Liver (tissue), 9 donors: Measurements from ENCODE around the gene RTL3. TPM values are rescaled to one million over a fixed set of nuclear protein-coding genes. Genes with fewer than 3 reads are reported as not detected.
"Not testable (repeated sequence)": the region's sequence is repeated elsewhere in the genome, so short reads cannot be mapped to it uniquely, and the experiment has no call there.

Source experiments
- DNase-seq: peaks from one replicate; pipeline ENCODE4 v3.0.0-alpha.2; 2017; ENCODE audit warnings: low spot score
- H3K27ac ChIP-seq, 2 donors: one replicate each; pipeline ENCODE4 v1.7.0; 2013; ENCODE audit warnings: inconsistent platforms in 2 of 2, low read length in 2 of 2, control low read depth in 1 of 2, low read depth in 1 of 2, mild to moderate bottlenecking in 1 of 2
- H3K27me3 ChIP-seq, 4 donors: one replicate each; pipeline versions ENCODE4 v1.6.1 to v1.7.0; 2013; ENCODE audit warnings: low read length in 3 of 4, inconsistent platforms in 1 of 4, mild to moderate bottlenecking in 1 of 4, moderate library complexity in 1 of 4; ENCODE audit not compliant: control insufficient read depth in 4 of 4, insufficient read depth in 4 of 4
- H3K36me3 ChIP-seq, 4 donors: one replicate each; pipeline versions ENCODE4 v1.6.1 to v1.7.0; 2013; ENCODE audit warnings: low read length in 3 of 4, mild to moderate bottlenecking in 3 of 4, low read depth in 1 of 4, moderate library complexity in 1 of 4; ENCODE audit not compliant: control insufficient read depth in 4 of 4, insufficient read depth in 3 of 4
- H3K4me1 ChIP-seq, 4 donors: one replicate each; pipeline versions ENCODE4 v1.6.1 to v1.7.0; 2013; ENCODE audit warnings: low read length in 3 of 4, mild to moderate bottlenecking in 3 of 4, moderate library complexity in 1 of 4; ENCODE audit not compliant: control insufficient read depth in 4 of 4, insufficient read depth in 4 of 4
- H3K4me3 ChIP-seq, 3 donors: one replicate each; pipeline versions ENCODE4 v1.6.1 to v1.7.0; 2013; ENCODE audit warnings: low read length in 3 of 3, control low read depth in 1 of 3, low read depth in 1 of 3, mild to moderate bottlenecking in 1 of 3
- H3K9ac ChIP-seq, 2 donors: one replicate each; pipeline ENCODE4 v1.7.0; 2013; ENCODE audit warnings: low read length in 2 of 2, mild to moderate bottlenecking in 2 of 2, moderate library complexity in 2 of 2, control low read depth in 1 of 2, low read depth in 1 of 2
- H3K9me3 ChIP-seq, 4 donors: one replicate each; pipeline versions ENCODE4 v1.6.1 to v1.7.0; 2013; ENCODE audit warnings: low read length in 3 of 4; ENCODE audit not compliant: control insufficient read depth in 4 of 4
- ATF3 ChIP-seq: IDR thresholded peaks from 2 replicates; pipeline ENCODE4 v1.6.1; 2016; ENCODE audit warnings: antibody characterized with exemption
- EGR1 ChIP-seq, 2 donors: IDR thresholded peaks; 2 replicates each; pipeline ENCODE4 v1.6.1; 2016 to 2018; ENCODE audit warnings: antibody characterized with exemption in 2 of 2, low read depth in 2 of 2
- FOXA1 ChIP-seq: IDR thresholded peaks from 2 replicates; pipeline ENCODE4 v1.6.1; 2016; ENCODE audit warnings: antibody characterized with exemption
- FOXA2 ChIP-seq: IDR thresholded peaks from 2 replicates; pipeline ENCODE4 v1.6.1; 2016; ENCODE audit warnings: antibody characterized with exemption
- GABPA ChIP-seq, 2 donors: IDR thresholded peaks in 1 of 2; conservative IDR thresholded peaks in 1 of 2; 2 replicates each; pipeline ENCODE4 v1.6.1; 2016; ENCODE audit warnings: antibody characterized with exemption in 2 of 2, mild to moderate bottlenecking in 1 of 2, moderate library complexity in 1 of 2
- HNF4A ChIP-seq, 2 donors: conservative IDR thresholded peaks; 2 replicates each; pipeline ENCODE4 v1.6.1; 2016; ENCODE audit warnings: antibody characterized with exemption in 2 of 2, mild to moderate bottlenecking in 2 of 2
- HNF4G ChIP-seq: IDR thresholded peaks from 2 replicates; pipeline ENCODE4 v1.6.1; 2016; ENCODE audit warnings: antibody characterized with exemption
- JUND ChIP-seq, 2 donors: IDR thresholded peaks; 2 replicates each; pipeline ENCODE4 v1.6.1; 2016; ENCODE audit warnings: antibody characterized with exemption in 2 of 2
- MAX ChIP-seq: IDR thresholded peaks from 2 replicates; pipeline ENCODE4 v1.6.1; 2016; ENCODE audit warnings: antibody characterized with exemption
- NR2F2 ChIP-seq: IDR thresholded peaks from 2 replicates; pipeline ENCODE4 v1.6.1; 2016; ENCODE audit warnings: antibody characterized with exemption
- RAD21 ChIP-seq, 2 donors: IDR thresholded peaks; 2 replicates each; pipeline ENCODE4 v1.6.1; 2016; ENCODE audit warnings: antibody characterized with exemption in 2 of 2, mild to moderate bottlenecking in 2 of 2
- REST ChIP-seq: IDR thresholded peaks from 2 replicates; pipeline ENCODE4 v1.6.1; 2016; ENCODE audit warnings: antibody characterized with exemption, mild to moderate bottlenecking
- RXRA ChIP-seq, 2 donors: IDR thresholded peaks; 2 replicates each; pipeline ENCODE4 v1.6.1; 2017 to 2018; ENCODE audit warnings: antibody characterized with exemption in 2 of 2, mild to moderate bottlenecking in 1 of 2
- SP1 ChIP-seq: IDR thresholded peaks from 2 replicates; pipeline ENCODE4 v1.6.1; 2018; ENCODE audit warnings: antibody characterized with exemption, mild to moderate bottlenecking
- TAF1 ChIP-seq: conservative IDR thresholded peaks from 2 replicates; pipeline ENCODE4 v1.6.1; 2016; ENCODE audit warnings: antibody characterized with exemption, mild to moderate bottlenecking
- YY1 ChIP-seq: IDR thresholded peaks from 2 replicates; pipeline ENCODE4 v1.6.1; 2016; ENCODE audit warnings: antibody characterized with exemption, mild to moderate bottlenecking
- WGBS: extraction: QIAGEN DNeasy Blood & Tissue Kit; methylation state at CpG from one replicate; pipeline ENCODE4 v1.1.7; 2013; 5-methylcytosine and 5-hydroxymethylcytosine counted together
- polyA plus RNA-seq, 2 donors: library from polyadenylated mRNA; stranded (reverse) in 1 of 2; unstranded in 1 of 2; fragments of 200-250 nt in 1 of 2; fragments of >200 nt in 1 of 2; fragmentation: Nextera tagmentation in 1 of 2; extraction: Ambion mirVana in 1 of 2; gene quantifications; one replicate each; pipeline versions ENCODE4 v1.2.1 to v1.2.3, GENCODE V29; 2013 to 2015
- total RNA-seq, 2 donors: library from RNA; depleted of rRNA; stranded (reverse); fragments of >200 nt; gene quantifications; one replicate each; pipeline ENCODE4 v1.2.3, GENCODE V29; 2014
- TF ChIP-seq, protein P1 (sequence below): fragments of 150-350 bp; IDR thresholded peaks from 2 replicates; pipeline ENCODE4 v1.5.1; 2017; ENCODE audit warnings: improper control_type of control experiment, low read depth, low read length; ENCODE audit not compliant: missing input control
- TF ChIP-seq, protein P2 (sequence below): IDR thresholded peaks from 2 replicates; pipeline ENCODE4 v1.6.1; 2016; ENCODE audit warnings: antibody characterized with exemption
- donor health status: healthy.
- donor health status: healthy.
- donor health status: healthy.
- donor health status: healthy.
- donor health status: healthy.

RTL3 gene
- total and polyA plus RNA-seq, 4 donors: not detected

GRCh38 chrX:78643096-78643495 lies 16.0 kb downstream of the RTL3 start (continued):
- TF ChIP-seq, protein P1, sequence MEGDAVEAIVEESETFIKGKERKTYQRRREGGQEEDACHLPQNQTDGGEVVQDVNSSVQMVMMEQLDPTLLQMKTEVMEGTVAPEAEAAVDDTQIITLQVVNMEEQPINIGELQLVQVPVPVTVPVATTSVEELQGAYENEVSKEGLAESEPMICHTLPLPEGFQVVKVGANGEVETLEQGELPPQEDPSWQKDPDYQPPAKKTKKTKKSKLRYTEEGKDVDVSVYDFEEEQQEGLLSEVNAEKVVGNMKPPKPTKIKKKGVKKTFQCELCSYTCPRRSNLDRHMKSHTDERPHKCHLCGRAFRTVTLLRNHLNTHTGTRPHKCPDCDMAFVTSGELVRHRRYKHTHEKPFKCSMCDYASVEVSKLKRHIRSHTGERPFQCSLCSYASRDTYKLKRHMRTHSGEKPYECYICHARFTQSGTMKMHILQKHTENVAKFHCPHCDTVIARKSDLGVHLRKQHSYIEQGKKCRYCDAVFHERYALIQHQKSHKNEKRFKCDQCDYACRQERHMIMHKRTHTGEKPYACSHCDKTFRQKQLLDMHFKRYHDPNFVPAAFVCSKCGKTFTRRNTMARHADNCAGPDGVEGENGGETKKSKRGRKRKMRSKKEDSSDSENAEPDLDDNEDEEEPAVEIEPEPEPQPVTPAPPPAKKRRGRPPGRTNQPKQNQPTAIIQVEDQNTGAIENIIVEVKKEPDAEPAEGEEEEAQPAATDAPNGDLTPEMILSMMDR: no peak
- TF ChIP-seq EGR1 (IDR thresholded peaks at IDR 0.05; ENCODE audit: low read depth in 2 of 2): no peak
- TF ChIP-seq SP1: no peak
- TF ChIP-seq MAX: no peak
- TF ChIP-seq HNF4A (conservative IDR thresholded peaks at IDR 0.05): no peak

DNA sequence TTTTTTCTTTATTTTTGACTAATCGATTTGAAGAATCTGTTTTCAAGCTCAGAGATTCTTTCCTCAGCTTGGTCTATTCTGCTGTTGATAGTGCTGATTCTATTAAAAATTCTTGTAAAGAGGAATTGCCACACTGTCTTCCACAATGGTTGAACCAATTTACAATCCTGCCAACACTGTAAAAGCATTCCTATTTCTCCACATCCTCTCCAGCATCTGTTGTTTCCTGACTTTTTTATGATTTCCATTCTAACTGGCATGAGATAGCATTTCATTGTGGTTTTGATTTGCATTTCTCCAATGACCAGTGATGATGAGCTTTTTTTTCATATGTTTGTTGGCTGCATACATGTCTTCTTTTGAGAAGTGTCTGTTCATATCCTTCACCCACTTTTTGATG lies 23.0 kb downstream of the RTL3 start:
- 76% methylated on average over 1 of the region's 1 CpG for WGBS
- DNase-seq, H3K27me3 ChIP-seq, H3K9me3 ChIP-seq, H3K27ac ChIP-seq, H3K9ac ChIP-seq, H3K4me1 ChIP-seq, H3K4me3 ChIP-seq, H3K36me3 ChIP-seq: not testable (repeated sequence)

GRCh38 chrX:78624962-78625909 lies 33.9 kb downstream of the RTL3 start:
- no peak for DNase-seq
- H3K9ac ChIP-seq: no peak overlapping the region
- H3K4me3 ChIP-seq: no peak overlapping the region
- H3K36me3 ChIP-seq: no peaks in the 10 kb centered on the region
- H3K4me1 ChIP-seq: no peaks in the 10 kb centered on the region
- TF ChIP-seq GABPA (IDR thresholded peaks at IDR 0.05 in 1 of 2, conservative IDR thresholded peaks at IDR 0.05 in 1 of 2) (no peak), FOXA1 (no peak), HNF4A (conservative IDR thresholded peaks at IDR 0.05) (no peak), SP1 (no peak), RXRA (IDR thresholded peaks at IDR 0.05) (no peak), EGR1 (IDR thresholded peaks at IDR 0.05; ENCODE audit: low read depth in 2 of 2) (no peak), JUND (IDR thresholded peaks at IDR 0.05) (no peak), FOXA2 (no peak), MAX (no peak), ATF3 (no peak), REST (no peak), YY1 (no peak), RAD21 (IDR thresholded peaks at IDR 0.05) (no peak), NR2F2 (no peak), TAF1 (no peak), HNF4G (no peak)
- TF ChIP-seq, protein P1: no peak
- TF ChIP-seq, protein P2, sequence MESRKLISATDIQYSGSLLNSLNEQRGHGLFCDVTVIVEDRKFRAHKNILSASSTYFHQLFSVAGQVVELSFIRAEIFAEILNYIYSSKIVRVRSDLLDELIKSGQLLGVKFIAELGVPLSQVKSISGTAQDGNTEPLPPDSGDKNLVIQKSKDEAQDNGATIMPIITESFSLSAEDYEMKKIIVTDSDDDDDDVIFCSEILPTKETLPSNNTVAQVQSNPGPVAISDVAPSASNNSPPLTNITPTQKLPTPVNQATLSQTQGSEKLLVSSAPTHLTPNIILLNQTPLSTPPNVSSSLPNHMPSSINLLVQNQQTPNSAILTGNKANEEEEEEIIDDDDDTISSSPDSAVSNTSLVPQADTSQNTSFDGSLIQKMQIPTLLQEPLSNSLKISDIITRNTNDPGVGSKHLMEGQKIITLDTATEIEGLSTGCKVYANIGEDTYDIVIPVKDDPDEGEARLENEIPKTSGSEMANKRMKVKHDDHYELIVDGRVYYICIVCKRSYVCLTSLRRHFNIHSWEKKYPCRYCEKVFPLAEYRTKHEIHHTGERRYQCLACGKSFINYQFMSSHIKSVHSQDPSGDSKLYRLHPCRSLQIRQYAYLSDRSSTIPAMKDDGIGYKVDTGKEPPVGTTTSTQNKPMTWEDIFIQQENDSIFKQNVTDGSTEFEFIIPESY: no peak
- 49% methylated on average over 2 of the region's 2 CpGs for WGBS
- no peaks in the 10 kb centered on the region for H3K9me3 ChIP-seq
- no peak overlapping the region for H3K27ac ChIP-seq
- H3K27me3 ChIP-seq: peaks cover 0 to 3% (median 0%) of the 10 kb centered on the region in 4 donors
